Measurements from ENCODE around the gene MVK.

GRCh38 chr12:109617491-109617890 lies 43.9 kb downstream of the MVK start:
- no peak for TF ChIP-seq POLR2A (IDR thresholded peaks at IDR 0.05)
- TF ChIP-seq, protein P1, sequence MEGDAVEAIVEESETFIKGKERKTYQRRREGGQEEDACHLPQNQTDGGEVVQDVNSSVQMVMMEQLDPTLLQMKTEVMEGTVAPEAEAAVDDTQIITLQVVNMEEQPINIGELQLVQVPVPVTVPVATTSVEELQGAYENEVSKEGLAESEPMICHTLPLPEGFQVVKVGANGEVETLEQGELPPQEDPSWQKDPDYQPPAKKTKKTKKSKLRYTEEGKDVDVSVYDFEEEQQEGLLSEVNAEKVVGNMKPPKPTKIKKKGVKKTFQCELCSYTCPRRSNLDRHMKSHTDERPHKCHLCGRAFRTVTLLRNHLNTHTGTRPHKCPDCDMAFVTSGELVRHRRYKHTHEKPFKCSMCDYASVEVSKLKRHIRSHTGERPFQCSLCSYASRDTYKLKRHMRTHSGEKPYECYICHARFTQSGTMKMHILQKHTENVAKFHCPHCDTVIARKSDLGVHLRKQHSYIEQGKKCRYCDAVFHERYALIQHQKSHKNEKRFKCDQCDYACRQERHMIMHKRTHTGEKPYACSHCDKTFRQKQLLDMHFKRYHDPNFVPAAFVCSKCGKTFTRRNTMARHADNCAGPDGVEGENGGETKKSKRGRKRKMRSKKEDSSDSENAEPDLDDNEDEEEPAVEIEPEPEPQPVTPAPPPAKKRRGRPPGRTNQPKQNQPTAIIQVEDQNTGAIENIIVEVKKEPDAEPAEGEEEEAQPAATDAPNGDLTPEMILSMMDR (IDR thresholded peaks at IDR 0.05), result no peak
